ENCODE measurements around the gene XPO4. TPM values are rescaled to one million over a fixed set of nuclear protein-coding genes. Genes with fewer than 3 reads are reported as not detected.

The XPO4 gene
- total RNA-seq, 1 experiment from 2014 or later, result 39.9 TPM

GRCh38 chr13:20779405-20779804 lies 123.1 kb downstream of the XPO4 start:
- DNase-seq (no peak), ATAC-seq (no peak)
- TF ChIP-seq EZH2 (IDR thresholded peaks at IDR 0.05; ENCODE audit: low read length, unreplicated experiment), result no peak
- TF ChIP-seq CTCF (conservative IDR thresholded peaks at IDR 0.05; ENCODE audit: low read depth, low read length), result no peak
- TF ChIP-seq EZH2phosphoT487 (IDR thresholded peaks at IDR 0.05; ENCODE audit: borderline replicate concordance, low read length), result no peak
- peaks cover 7% of the 10 kb centered on the region for H3K36me3 ChIP-seq (ENCODE audit: low read depth, low read length)
- H3K4me1 ChIP-seq (ENCODE audit: insufficient read depth, low read length), result no peaks in the 10 kb centered on the region
- H3K9me2 ChIP-seq (replicated peaks; ENCODE audit: low read length), result no peaks in the 10 kb centered on the region
- H3K9me3 ChIP-seq (ENCODE audit: low read length), result no peaks in the 10 kb centered on the region
- H3F3A ChIP-seq (ENCODE audit: low read length, unreplicated experiment), result no peaks in the 10 kb centered on the region
- no peak overlapping the region for H3K4me3 ChIP-seq (ENCODE audit: low read length)
- ChIA-PET CTCF (interaction anchor here (0.6 kb wide), 1 partner anchor 72 kb away, joined by 7 read pairs; no protein-coding TSS in a partner anchor), POLR2A (ENCODE audit: unreplicated experiment) (no interaction called here)
- no TSS peak for BruUV-seq (replicated peaks)
- no peak overlapping the region for H3K4me2 ChIP-seq (ENCODE audit: low read length)
- intact Hi-C loops (cut with micrococcal nuclease), result no loop called here
- H3K79me2 ChIP-seq (ENCODE audit: low read length), result no peaks in the 10 kb centered on the region
- no peak overlapping the region for H3K9ac ChIP-seq (ENCODE audit: low read length)
- no peaks in the 10 kb centered on the region for H4K20me1 ChIP-seq (ENCODE audit: low read length)
- no peak overlapping the region for H3K27ac ChIP-seq (ENCODE audit: low read length)
- H3K27me3 ChIP-seq (ENCODE audit: low read length), result no peaks in the 10 kb centered on the region
- H2AFZ ChIP-seq (ENCODE audit: low read length), result no peak overlapping the region

- Histone ChIP-seq H3K27me3 (ENCODE audit: low read length) (no peaks in the 10 kb centered on the region), H4K20me1 (ENCODE audit: low read length) (no peaks in the 10 kb centered on the region), H3K9me2 (replicated peaks; ENCODE audit: low read length) (no peaks in the 10 kb centered on the region), H3K79me2 (ENCODE audit: low read length) (peaks cover 3% of the 10 kb centered on the region), H3K27ac (ENCODE audit: low read length) (no peak overlapping the region), H3K9me3 (ENCODE audit: low read length) (no peaks in the 10 kb centered on the region), H3K36me3 (ENCODE audit: low read depth, low read length) (peaks cover under 1% of the 10 kb centered on the region), H3K4me1 (ENCODE audit: insufficient read depth, low read length) (peaks cover 2% of the 10 kb centered on the region), H3K4me3 (ENCODE audit: low read length) (no peak overlapping the region), H2AFZ (ENCODE audit: low read length) (no peak overlapping the region), H3K4me2 (ENCODE audit: low read length) (no peak overlapping the region), H3K9ac (ENCODE audit: low read length) (no peak overlapping the region), H3F3A (ENCODE audit: low read length, unreplicated experiment) (no peaks in the 10 kb centered on the region)
- TF ChIP-seq EZH2phosphoT487 (IDR thresholded peaks at IDR 0.05; ENCODE audit: borderline replicate concordance, low read length) (no peak), EZH2 (IDR thresholded peaks at IDR 0.05; ENCODE audit: low read length, unreplicated experiment) (no peak), CTCF (conservative IDR thresholded peaks at IDR 0.05; ENCODE audit: low read depth, low read length) (no peak)
- intact Hi-C loops (cut with micrococcal nuclease), result no loop called here
- ChIA-PET CTCF (no interaction called here), POLR2A (ENCODE audit: unreplicated experiment) (no interaction called here)
- DNase-seq, result no peak
- ATAC-seq, result no peak
- no TSS peak for BruUV-seq (replicated peaks)
Measured at GRCh38 chr13:20778311-20778710, 124.2 kb downstream of the XPO4 start.

GRCh38 chr13:20776751-20777150 lies 125.8 kb downstream of the XPO4 start:
- intact Hi-C loops (cut with micrococcal nuclease), result no loop called here
- POLR2A ChIA-PET (ENCODE audit: unreplicated experiment), result no interaction called here

More at GRCh38 chr13:20776751-20777150, 125.8 kb downstream of the XPO4 start:
- Histone ChIP-seq H2AFZ (ENCODE audit: low read length) (no peak overlapping the region), H3K27ac (ENCODE audit: low read length) (no peak overlapping the region), H3K9ac (ENCODE audit: low read length) (no peak overlapping the region), H3F3A (ENCODE audit: low read length, unreplicated experiment) (no peaks in the 10 kb centered on the region), H3K9me3 (ENCODE audit: low read length) (no peaks in the 10 kb centered on the region), H3K4me1 (ENCODE audit: insufficient read depth, low read length) (peaks cover 13% of the 10 kb centered on the region), H3K79me2 (ENCODE audit: low read length) (peaks cover 15% of the 10 kb centered on the region), H3K36me3 (ENCODE audit: low read depth, low read length) (no peaks in the 10 kb centered on the region), H3K27me3 (ENCODE audit: low read length) (no peaks in the 10 kb centered on the region), H3K4me2 (ENCODE audit: low read length) (no peak overlapping the region), H4K20me1 (ENCODE audit: low read length) (no peaks in the 10 kb centered on the region), H3K9me2 (replicated peaks; ENCODE audit: low read length) (no peaks in the 10 kb centered on the region), H3K4me3 (ENCODE audit: low read length) (no peak overlapping the region)
- ATAC-seq (no peak), DNase-seq (no peak)
- TF ChIP-seq EZH2 (IDR thresholded peaks at IDR 0.05; ENCODE audit: low read length, unreplicated experiment) (no peak), EZH2phosphoT487 (IDR thresholded peaks at IDR 0.05; ENCODE audit: borderline replicate concordance, low read length) (no peak), CTCF (conservative IDR thresholded peaks at IDR 0.05; ENCODE audit: low read depth, low read length) (no peak; the same call in 1 of the 2 replicates)
- CTCF ChIA-PET, result interaction anchor here (0.9 kb wide), 1 partner anchor 89 kb away, joined by 4 read pairs; no protein-coding TSS in a partner anchor
- no TSS peak for BruUV-seq (replicated peaks)

Data from PC-3 (cell line).